Mucosa of stomach (tissue), 1 donor: Measurements from ENCODE around the gene AR.
"Not testable (repeated sequence)": the region's sequence is repeated elsewhere in the genome, so short reads cannot be mapped to it uniquely, and the experiment has no call there.

Experiments
- H3K27me3 ChIP-seq: one replicate; pipeline ENCODE4 v1.7.0; 2013; ENCODE audit warnings: mild to moderate bottlenecking, low read length; ENCODE audit not compliant: control insufficient read depth, insufficient read depth
- H3K36me3 ChIP-seq: one replicate; pipeline ENCODE4 v1.7.0; 2013; ENCODE audit warnings: low read length; ENCODE audit not compliant: control insufficient read depth, insufficient read depth
- H3K4me1 ChIP-seq: one replicate; pipeline ENCODE4 v1.7.0; 2013; ENCODE audit warnings: mild to moderate bottlenecking, low read length; ENCODE audit not compliant: control insufficient read depth, insufficient read depth
- H3K4me3 ChIP-seq: one replicate; pipeline ENCODE4 v1.7.0; 2013; ENCODE audit warnings: low read length
- H3K9ac ChIP-seq: one replicate; pipeline ENCODE4 v1.7.0; 2013; ENCODE audit warnings: mild to moderate bottlenecking, low read length, moderate library complexity
- H3K9me3 ChIP-seq: one replicate; pipeline ENCODE4 v1.7.0; 2013; ENCODE audit warnings: mild to moderate bottlenecking, low read length, moderate library complexity; ENCODE audit not compliant: control insufficient read depth
- donor health status: Pancreatic carcinoma.

AR gene

GRCh38 chrX:67665583-67665982, 121.8 kb downstream of the AR start:
- Histone ChIP-seq H3K9me3 (no peaks in the 10 kb centered on the region), H3K4me3 (no peak overlapping the region), H3K27me3 (no peaks in the 10 kb centered on the region), H3K9ac (no peak overlapping the region), H3K4me1 (no peaks in the 10 kb centered on the region), H3K36me3 (no peaks in the 10 kb centered on the region)

GRCh38 chrX:67670717-67671116, 126.9 kb downstream of the AR start:
- not testable (repeated sequence) for H3K9me3 ChIP-seq, H3K9ac ChIP-seq, H3K4me3 ChIP-seq, H3K4me1 ChIP-seq, H3K36me3 ChIP-seq, H3K27me3 ChIP-seq

- Histone ChIP-seq H3K9me3 (no peaks in the 10 kb centered on the region), H3K27me3 (no peaks in the 10 kb centered on the region), H3K36me3 (no peaks in the 10 kb centered on the region), H3K4me3 (no peak overlapping the region), H3K4me1 (no peaks in the 10 kb centered on the region), H3K9ac (no peak overlapping the region)
These were observed 130.0 kb downstream of the AR start for GRCh38 chrX:67673741-67674274.

- H3K4me1 ChIP-seq, result no peaks in the 10 kb centered on the region
- no peak overlapping the region for H3K9ac ChIP-seq
- H3K4me3 ChIP-seq, result no peak overlapping the region
- H3K9me3 ChIP-seq, result no peaks in the 10 kb centered on the region
- H3K36me3 ChIP-seq, result no peaks in the 10 kb centered on the region
- no peaks in the 10 kb centered on the region for H3K27me3 ChIP-seq
These were observed 130.9 kb downstream of the AR start for GRCh38 chrX:67674741-67675140.

GRCh38 chrX:67684136-67684535, 140.3 kb downstream of the AR start:
- no peak overlapping the region for H3K4me3 ChIP-seq
- no peaks in the 10 kb centered on the region for H3K36me3 ChIP-seq
- H3K9me3 ChIP-seq, result no peaks in the 10 kb centered on the region
- no peak overlapping the region for H3K9ac ChIP-seq
- no peaks in the 10 kb centered on the region for H3K27me3 ChIP-seq
- no peaks in the 10 kb centered on the region for H3K4me1 ChIP-seq

- no peaks in the 10 kb centered on the region for H3K36me3 ChIP-seq
- no peaks in the 10 kb centered on the region for H3K9me3 ChIP-seq
- H3K27me3 ChIP-seq, result no peaks in the 10 kb centered on the region
- no peaks in the 10 kb centered on the region for H3K4me1 ChIP-seq
- no peak overlapping the region for H3K9ac ChIP-seq
- no peak overlapping the region for H3K4me3 ChIP-seq
These were observed 148.4 kb downstream of the AR start for GRCh38 chrX:67692246-67692645.

- Histone ChIP-seq H3K9ac (no peak overlapping the region), H3K27me3 (no peaks in the 10 kb centered on the region), H3K4me3 (no peak overlapping the region), H3K9me3 (no peaks in the 10 kb centered on the region), H3K4me1 (no peaks in the 10 kb centered on the region), H3K36me3 (no peaks in the 10 kb centered on the region)
These were observed 150.1 kb downstream of the AR start for GRCh38 chrX:67693928-67694327.

GRCh38 chrX:67697452-67697851, 153.6 kb downstream of the AR start:
- H3K4me1 ChIP-seq, result no peaks in the 10 kb centered on the region

GRCh38 chrX:67700602-67701001, 156.8 kb downstream of the AR start:
- Histone ChIP-seq H3K4me3 (no peak overlapping the region), H3K9ac (no peak overlapping the region), H3K4me1 (no peaks in the 10 kb centered on the region), H3K27me3 (no peaks in the 10 kb centered on the region), H3K36me3 (no peaks in the 10 kb centered on the region), H3K9me3 (no peaks in the 10 kb centered on the region)

More at GRCh38 chrX:67697452-67697851, 153.6 kb downstream of the AR start:
- H3K36me3 ChIP-seq, result no peaks in the 10 kb centered on the region
- H3K27me3 ChIP-seq, result no peaks in the 10 kb centered on the region
- H3K9ac ChIP-seq, result no peak overlapping the region
- no peak overlapping the region for H3K4me3 ChIP-seq
- no peaks in the 10 kb centered on the region for H3K9me3 ChIP-seq

- Histone ChIP-seq H3K27me3 (no peaks in the 10 kb centered on the region), H3K4me3 (no peak overlapping the region), H3K4me1 (no peaks in the 10 kb centered on the region), H3K9ac (no peak overlapping the region), H3K9me3 (no peaks in the 10 kb centered on the region), H3K36me3 (no peaks in the 10 kb centered on the region)
These were observed 170.2 kb downstream of the AR start for GRCh38 chrX:67714004-67714403.

GRCh38 chrX:67717571-67717970, 173.8 kb downstream of the AR start:
- Histone ChIP-seq H3K36me3 (no peaks in the 10 kb centered on the region), H3K4me1 (no peaks in the 10 kb centered on the region), H3K9ac (no peak overlapping the region), H3K4me3 (no peak overlapping the region), H3K27me3 (no peaks in the 10 kb centered on the region), H3K9me3 (no peaks in the 10 kb centered on the region)

GRCh38 chrX:67718926-67719325, 175.1 kb downstream of the AR start:
- Histone ChIP-seq H3K36me3 (no peaks in the 10 kb centered on the region), H3K27me3 (no peaks in the 10 kb centered on the region), H3K4me1 (no peaks in the 10 kb centered on the region), H3K4me3 (no peak overlapping the region), H3K9me3 (no peaks in the 10 kb centered on the region), H3K9ac (no peak overlapping the region)

- no peaks in the 10 kb centered on the region for H3K9me3 ChIP-seq
- H3K4me1 ChIP-seq, result no peaks in the 10 kb centered on the region
- H3K9ac ChIP-seq, result no peak overlapping the region
- H3K27me3 ChIP-seq, result no peaks in the 10 kb centered on the region
- no peak overlapping the region for H3K4me3 ChIP-seq
- no peaks in the 10 kb centered on the region for H3K36me3 ChIP-seq
These were observed 176.5 kb downstream of the AR start for GRCh38 chrX:67720344-67720743.
